Lower leg skin (tissue), 3 donors: ENCODE data around the gene LRRN3.

Source experiments
- CTCF ChIP-seq, 3 donors: fragments of 450-650 bp; IDR thresholded peaks; one replicate each; pipeline ENCODE4 v1.5.1; 2016; ENCODE audit warnings: antibody characterized with exemption in 3 of 3, mild to moderate bottlenecking in 3 of 3, moderate library complexity in 2 of 3
- POLR2A ChIP-seq, 2 donors: fragments of 450-650 bp; IDR thresholded peaks; one replicate each; pipeline ENCODE4 v1.6.1; 2016 to 2017; ENCODE audit warnings: antibody characterized with exemption in 2 of 2, mild to moderate bottlenecking in 1 of 2, moderate library complexity in 1 of 2

DNA sequence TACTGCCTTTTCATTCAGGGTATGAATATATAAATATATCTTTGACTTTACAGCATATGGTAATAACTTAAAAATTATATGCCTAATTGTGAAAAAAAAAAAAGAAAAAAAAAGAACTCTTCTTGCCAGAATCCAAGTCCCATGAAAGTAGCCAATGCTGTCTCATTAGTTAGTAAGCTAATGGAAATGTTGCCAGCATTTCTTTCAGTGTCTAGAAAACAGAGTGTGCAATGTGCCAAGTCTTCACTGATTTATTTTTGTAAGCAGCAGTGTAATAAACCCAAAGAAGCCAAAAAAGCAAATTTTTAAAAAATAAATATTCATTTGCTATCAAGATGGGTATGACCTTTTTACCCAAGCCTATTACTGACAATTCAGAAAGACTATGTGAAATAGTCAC is 31.1 kb upstream of the LRRN3 start:
- TF ChIP-seq CTCF (IDR thresholded peaks at IDR 0.05) (no peak), POLR2A (IDR thresholded peaks at IDR 0.05) (no peak)
